ENCODE results near the gene KLF15. TPM values are rescaled to one million over a fixed set of nuclear protein-coding genes. Genes with fewer than 3 reads are reported as not detected.

The KLF15 gene
- total RNA-seq, 1 experiment from 2014 or later, result 0.50 TPM

- Histone ChIP-seq H3K36me3 (no peaks in the 10 kb centered on the region), H3K4me3 (no peak overlapping the region), H3K27me3 (replicated peaks) (peaks cover 18% of the 10 kb centered on the region; the same call in 1 of the 2 replicates), H3K4me1 (replicated peaks) (no peaks in the 10 kb centered on the region), H3K27ac (no peak overlapping the region), H3K9me3 (replicated peaks) (no peaks in the 10 kb centered on the region)
- DNase-seq (ENCODE audit: low read depth in 1 of 2, low spot score in 2 of 2), result no peak
Measured at GRCh38 chr3:126394977-126395321, 37.7 kb upstream of the KLF15 start.

GRCh38 chr3:126394179-126394976, 37.2 kb upstream of the KLF15 start, which contains the start of gene CFAP100:
Gene CFAP100, plus strand, starts transcription at chr3:126394909. Its CDS starts 1,092 bp downstream, at chr3:126396001.
- H3K27ac ChIP-seq, result no peak within 1 kb of the TSS
- DNase-seq (ENCODE audit: low read depth in 1 of 2, low spot score in 2 of 2), result no peak
- no peaks in the 10 kb centered on the region for H3K9me3 ChIP-seq (replicated peaks)
- H3K4me1 ChIP-seq (replicated peaks), result peaks cover 3% of the 10 kb centered on the region
- no peak within 1 kb of the TSS for H3K4me3 ChIP-seq
- H3K36me3 ChIP-seq, result no peaks in the 10 kb centered on the region
- H3K27me3 ChIP-seq (replicated peaks), result peaks cover 18% of the 10 kb centered on the region; the same call in 1 of the 2 replicates

- no peaks in the 10 kb centered on the region for H3K9me3 ChIP-seq (replicated peaks)
- DNase-seq (ENCODE audit: low read depth in 1 of 2, low spot score in 2 of 2), result no peak
- H3K27me3 ChIP-seq (replicated peaks), result peaks cover 18% of the 10 kb centered on the region; the same call in 1 of the 2 replicates
- no peaks in the 10 kb centered on the region for H3K36me3 ChIP-seq
- no peak overlapping the region for H3K27ac ChIP-seq
- H3K4me3 ChIP-seq, result no peak overlapping the region
- peaks cover 8% of the 10 kb centered on the region for H3K4me1 ChIP-seq (replicated peaks)
Measured at GRCh38 chr3:126393563-126393962, 36.4 kb upstream of the KLF15 start.

GRCh38 chr3:126392246-126392645, 35.0 kb upstream of the KLF15 start:
- Histone ChIP-seq H3K27ac (no peak overlapping the region), H3K9me3 (replicated peaks) (no peaks in the 10 kb centered on the region), H3K36me3 (no peaks in the 10 kb centered on the region), H3K4me1 (replicated peaks) (peaks cover 8% of the 10 kb centered on the region), H3K27me3 (replicated peaks) (peaks cover 18% of the 10 kb centered on the region; the same call in 1 of the 2 replicates), H3K4me3 (no peak overlapping the region)
- DNase-seq (ENCODE audit: low read depth in 1 of 2, low spot score in 2 of 2), result no peak

- Histone ChIP-seq H3K9me3 (replicated peaks) (no peaks in the 10 kb centered on the region), H3K4me1 (replicated peaks) (peaks cover 8% of the 10 kb centered on the region), H3K27ac (no peak overlapping the region), H3K4me3 (no peak overlapping the region), H3K27me3 (replicated peaks) (peaks cover 18% of the 10 kb centered on the region; the same call in 1 of the 2 replicates), H3K36me3 (no peaks in the 10 kb centered on the region)
- DNase-seq (ENCODE audit: low read depth in 1 of 2, low spot score in 2 of 2), result no peak
Measured at GRCh38 chr3:126391631-126392030, 34.4 kb upstream of the KLF15 start.

- no peaks in the 10 kb centered on the region for H3K9me3 ChIP-seq (replicated peaks)
- H3K4me3 ChIP-seq, result no peak overlapping the region
- DNase-seq (ENCODE audit: low read depth in 1 of 2, low spot score in 2 of 2), result no peak
Measured at GRCh38 chr3:126390751-126391150, 33.5 kb upstream of the KLF15 start.

GRCh38 chr3:126390201-126390600, 33.0 kb upstream of the KLF15 start:
- DNase-seq (ENCODE audit: low read depth in 1 of 2, low spot score in 2 of 2), result no peak
- Histone ChIP-seq H3K4me1 (replicated peaks) (peaks cover 8% of the 10 kb centered on the region), H3K36me3 (no peaks in the 10 kb centered on the region), H3K4me3 (no peak overlapping the region), H3K27ac (no peak overlapping the region), H3K9me3 (replicated peaks) (no peaks in the 10 kb centered on the region), H3K27me3 (replicated peaks) (peaks cover 18% of the 10 kb centered on the region; the same call in 1 of the 2 replicates)

More at GRCh38 chr3:126390751-126391150, 33.5 kb upstream of the KLF15 start:
- no peak overlapping the region for H3K27ac ChIP-seq
- H3K27me3 ChIP-seq (replicated peaks), result peaks cover 18% of the 10 kb centered on the region; the same call in 1 of the 2 replicates
- peaks cover 8% of the 10 kb centered on the region for H3K4me1 ChIP-seq (replicated peaks)
- H3K36me3 ChIP-seq, result no peaks in the 10 kb centered on the region

- H3K36me3 ChIP-seq, result no peaks in the 10 kb centered on the region
- H3K4me3 ChIP-seq, result no peak overlapping the region
- H3K4me1 ChIP-seq (replicated peaks), result peaks cover 8% of the 10 kb centered on the region
- H3K27ac ChIP-seq, result no peak overlapping the region
- H3K9me3 ChIP-seq (replicated peaks), result no peaks in the 10 kb centered on the region
- H3K27me3 ChIP-seq (replicated peaks), result peaks cover 18% of the 10 kb centered on the region; the same call in 1 of the 2 replicates
- DNase-seq (ENCODE audit: low read depth in 1 of 2, low spot score in 2 of 2), result no peak
Measured at GRCh38 chr3:126389794-126390146, 32.6 kb upstream of the KLF15 start.

- no peaks in the 10 kb centered on the region for H3K9me3 ChIP-seq (replicated peaks)
- DNase-seq (ENCODE audit: low read depth in 1 of 2, low spot score in 2 of 2), result peak; percentile 63 to 77
- no peaks in the 10 kb centered on the region for H3K36me3 ChIP-seq
- no peak overlapping the region for H3K27ac ChIP-seq
- H3K4me1 ChIP-seq (replicated peaks), result peaks cover 8% of the 10 kb centered on the region
- H3K27me3 ChIP-seq (replicated peaks), result peaks cover 13% of the 10 kb centered on the region; the same call in 1 of the 2 replicates
- no peak overlapping the region for H3K4me3 ChIP-seq
Measured at GRCh38 chr3:126389112-126389793, 32.0 kb upstream of the KLF15 start.

- Histone ChIP-seq H3K36me3 (no peaks in the 10 kb centered on the region), H3K4me1 (replicated peaks) (no peaks in the 10 kb centered on the region), H3K27ac (no peak overlapping the region), H3K9me3 (replicated peaks) (no peaks in the 10 kb centered on the region), H3K27me3 (replicated peaks) (no peaks in the 10 kb centered on the region), H3K4me3 (no peak overlapping the region)
- no peak for DNase-seq (ENCODE audit: low read depth in 1 of 2, low spot score in 2 of 2)
Measured at GRCh38 chr3:126381966-126382365, 24.8 kb upstream of the KLF15 start.

- H3K4me3 ChIP-seq, result no peak overlapping the region
- H3K9me3 ChIP-seq (replicated peaks), result no peaks in the 10 kb centered on the region
- H3K4me1 ChIP-seq (replicated peaks), result no peaks in the 10 kb centered on the region
- H3K27ac ChIP-seq, result no peak overlapping the region
- DNase-seq (ENCODE audit: low read depth in 1 of 2, low spot score in 2 of 2), result no peak
- no peaks in the 10 kb centered on the region for H3K36me3 ChIP-seq
- H3K27me3 ChIP-seq (replicated peaks), result no peaks in the 10 kb centered on the region
Measured at GRCh38 chr3:126380011-126380768, 23.0 kb upstream of the KLF15 start.

- Histone ChIP-seq H3K4me1 (replicated peaks) (no peaks in the 10 kb centered on the region), H3K9me3 (replicated peaks) (no peaks in the 10 kb centered on the region), H3K4me3 (no peak overlapping the region), H3K27me3 (replicated peaks) (no peaks in the 10 kb centered on the region), H3K27ac (no peak overlapping the region), H3K36me3 (no peaks in the 10 kb centered on the region)
- DNase-seq (ENCODE audit: low read depth in 1 of 2, low spot score in 2 of 2), result no peak
Measured at GRCh38 chr3:126378341-126378751, 21.1 kb upstream of the KLF15 start.

- no peaks in the 10 kb centered on the region for H3K27me3 ChIP-seq (replicated peaks)
- H3K9me3 ChIP-seq (replicated peaks), result no peaks in the 10 kb centered on the region
- H3K36me3 ChIP-seq, result no peaks in the 10 kb centered on the region
- no peak overlapping the region for H3K27ac ChIP-seq
- H3K4me3 ChIP-seq, result no peak overlapping the region
- H3K4me1 ChIP-seq (replicated peaks), result no peaks in the 10 kb centered on the region
- no peak for DNase-seq (ENCODE audit: low read depth in 1 of 2, low spot score in 2 of 2)
Measured at GRCh38 chr3:126377211-126377610, 20.0 kb upstream of the KLF15 start.

Data from SJSA1 (cell line).